Epithelial cell of prostate (primary cell): ENCODE results near the gene KRT75.
"Not testable (repeated sequence)": the region's sequence is repeated elsewhere in the genome, so short reads cannot be mapped to it uniquely, and the experiment has no call there.

ENCODE experiments used
- DNase-seq: peaks from one replicate; pipeline ENCODE4 v3.0.0-alpha.2; 2011; ENCODE audit warnings: low read depth, low spot score
- H3K27ac ChIP-seq: fragments of 450-650 bp; 2 replicates; pipeline ENCODE4 v1.5.1; 2017; ENCODE audit warnings: mild to moderate bottlenecking

KRT75 gene

GRCh38 chr12:52419656-52420055 is 14.5 kb downstream of the KRT75 start:
- no peak for DNase-seq
- H3K27ac ChIP-seq = no peak overlapping the region

- peak overlapping the region; percentile 2 for H3K27ac ChIP-seq
- no peak for DNase-seq
Measured at GRCh38 chr12:52418576-52419110, 15.5 kb downstream of the KRT75 start.

- DNase-seq = no peak
Measured at GRCh38 chr12:52417740-52418139, 16.4 kb downstream of the KRT75 start.

GRCh38 chr12:52416795-52417194 is 17.4 kb downstream of the KRT75 start:
- H3K27ac ChIP-seq = peak overlapping the region; percentile 34

More at GRCh38 chr12:52417740-52418139, 16.4 kb downstream of the KRT75 start:
- peak overlapping the region; percentile 34 for H3K27ac ChIP-seq

GRCh38 chr12:52415870-52416750 is 18.1 kb downstream of the KRT75 start:
- H3K27ac ChIP-seq = peak overlapping the region; percentile 34
- DNase-seq = peak; percentile 82

More at GRCh38 chr12:52416795-52417194, 17.4 kb downstream of the KRT75 start:
- DNase-seq = no peak

- DNase-seq = no peak
- H3K27ac ChIP-seq = no peak overlapping the region
Measured at GRCh38 chr12:52414936-52415335, 19.2 kb downstream of the KRT75 start.

GRCh38 chr12:52413782-52414345 is 20.3 kb downstream of the KRT75 start:
- no peak for DNase-seq
- H3K27ac ChIP-seq = no peak overlapping the region

- no peak overlapping the region for H3K27ac ChIP-seq
- DNase-seq = no peak
Measured at GRCh38 chr12:52413202-52413601, 21.0 kb downstream of the KRT75 start.

- no peak for DNase-seq
- no peak overlapping the region for H3K27ac ChIP-seq
Measured at GRCh38 chr12:52411815-52412214, 22.4 kb downstream of the KRT75 start.

GRCh38 chr12:52410589-52411248 is 23.5 kb downstream of the KRT75 start:
- not testable (repeated sequence) for DNase-seq, H3K27ac ChIP-seq

GRCh38 chr12:52407918-52408317 is 26.3 kb downstream of the KRT75 start:
- no peak overlapping the region for H3K27ac ChIP-seq
- no peak for DNase-seq

GRCh38 chr12:52405922-52406385 is 28.2 kb downstream of the KRT75 start, which contains the start of gene KRT82:
Gene KRT82 (minus strand): TSS chr12:52406335. CDS start chr12:52406277, 58 bp downstream.
- DNase-seq = no peak

GRCh38 chr12:52404951-52405350 is 29.2 kb downstream of the KRT75 start:
- H3K27ac ChIP-seq = no peak overlapping the region
- DNase-seq = no peak

More at GRCh38 chr12:52405922-52406385, 28.2 kb downstream of the KRT75 start, which contains the start of gene KRT82:
- H3K27ac ChIP-seq = no peak within 1 kb of the TSS

- no peak overlapping the region for H3K27ac ChIP-seq
- no peak for DNase-seq
Measured at GRCh38 chr12:52403561-52403960, 30.6 kb downstream of the KRT75 start.

- no peak overlapping the region for H3K27ac ChIP-seq
- DNase-seq = no peak
Measured at GRCh38 chr12:52402873-52403540, 31.2 kb downstream of the KRT75 start.

GRCh38 chr12:52402377-52402776 is 31.8 kb downstream of the KRT75 start:
- DNase-seq = no peak
- H3K27ac ChIP-seq = no peak overlapping the region

- DNase-seq = no peak
- no peak overlapping the region for H3K27ac ChIP-seq
Measured at GRCh38 chr12:52401926-52402325, 32.2 kb downstream of the KRT75 start.

- no peak overlapping the region for H3K27ac ChIP-seq
- DNase-seq = no peak
Measured at GRCh38 chr12:52401526-52401925, 32.6 kb downstream of the KRT75 start.

- no peak for DNase-seq
- H3K27ac ChIP-seq = no peak overlapping the region
Measured at GRCh38 chr12:52400906-52401305, 33.3 kb downstream of the KRT75 start.

- DNase-seq = no peak
- H3K27ac ChIP-seq = no peak overlapping the region
Measured at GRCh38 chr12:52399756-52400155, 34.4 kb downstream of the KRT75 start.
